ENCODE measurements around the gene DRC3. TPM values are rescaled to one million over a fixed set of nuclear protein-coding genes. Genes with fewer than 3 reads are reported as not detected.
A peak's percentile ranks its signal among the peaks of the same experiment; 100 is the strongest.

The DRC3 gene
- total RNA-seq, 1 experiment from 2014 or later, result 0.69 TPM

DNA sequence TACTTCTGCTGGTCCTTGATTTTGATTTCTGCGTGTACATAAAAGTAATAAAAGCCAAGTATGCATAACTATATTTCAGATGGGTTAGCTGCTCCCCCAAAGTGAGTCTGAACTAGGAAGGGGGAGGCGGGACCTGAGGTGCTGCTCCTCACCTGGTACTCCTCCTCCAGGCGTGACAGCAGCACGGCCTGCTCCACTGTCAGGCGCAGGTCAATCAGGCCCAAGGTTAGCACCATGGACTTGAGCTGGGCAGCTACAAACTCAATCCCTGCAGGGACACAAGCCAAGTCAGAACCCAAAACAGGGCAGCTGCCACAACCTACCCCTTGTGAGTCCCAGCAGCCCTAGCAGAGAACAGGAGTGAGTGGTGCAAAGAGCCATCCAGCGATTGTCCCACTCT lies 48.3 kb downstream of the DRC3 start:
- no peak for DNase-seq (ENCODE audit: low read depth)

DNA sequence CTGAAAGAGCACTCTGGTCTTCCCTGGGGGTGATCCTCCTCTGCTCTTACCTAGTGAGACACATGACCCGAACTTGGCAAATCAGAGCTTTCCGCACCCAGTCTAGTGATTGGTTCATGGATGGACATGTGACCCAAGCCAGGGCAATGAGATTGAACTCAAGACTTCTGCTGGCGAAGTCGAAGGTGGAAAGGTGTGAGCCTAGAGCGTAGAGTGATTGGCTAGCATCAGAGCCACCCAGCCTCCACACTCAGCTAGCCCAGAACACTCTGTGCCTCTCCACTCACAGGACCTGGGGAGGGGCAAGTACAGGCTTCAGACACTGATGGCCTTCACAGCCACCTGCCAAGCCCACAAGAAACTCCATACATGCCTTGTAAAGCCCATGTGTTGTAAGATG lies 48.7 kb downstream of the DRC3 start:
- no peak for DNase-seq (ENCODE audit: low read depth)

DNA sequence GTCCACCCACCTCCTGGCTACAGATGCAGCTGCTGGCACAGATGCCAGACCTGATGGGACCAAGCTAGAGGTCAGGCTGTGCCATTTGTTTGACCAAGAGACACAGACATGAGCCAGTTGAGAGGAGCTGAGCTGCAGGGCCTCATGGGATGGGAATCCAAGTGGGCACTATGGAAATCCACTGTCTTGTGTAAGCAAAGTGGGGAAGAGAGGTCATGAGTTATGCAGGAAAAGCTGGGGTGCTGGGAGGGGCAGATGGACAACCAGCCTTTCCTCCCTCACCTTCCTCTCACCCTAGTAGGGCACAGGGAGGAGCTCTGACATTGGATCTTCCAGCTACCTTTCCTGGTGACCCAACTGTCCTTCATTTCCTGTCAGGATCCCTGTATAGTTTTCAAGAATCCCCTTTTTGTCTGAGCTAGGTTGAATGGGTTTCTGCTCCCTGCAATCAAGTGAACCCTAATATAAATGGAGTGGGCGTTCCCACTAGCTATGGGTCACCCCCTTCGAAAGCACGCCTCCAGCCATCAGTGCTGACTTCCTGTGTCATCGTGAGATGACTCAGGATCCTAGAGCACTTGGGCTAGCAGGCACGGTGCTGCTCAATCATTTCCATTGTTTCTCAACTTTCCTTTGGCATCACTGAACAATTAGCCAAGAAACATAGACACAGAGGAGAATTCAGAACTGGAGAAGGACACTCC lies 52.7 kb downstream of the DRC3 start:
- peak; percentile 92 for DNase-seq (ENCODE audit: low read depth)

DNA sequence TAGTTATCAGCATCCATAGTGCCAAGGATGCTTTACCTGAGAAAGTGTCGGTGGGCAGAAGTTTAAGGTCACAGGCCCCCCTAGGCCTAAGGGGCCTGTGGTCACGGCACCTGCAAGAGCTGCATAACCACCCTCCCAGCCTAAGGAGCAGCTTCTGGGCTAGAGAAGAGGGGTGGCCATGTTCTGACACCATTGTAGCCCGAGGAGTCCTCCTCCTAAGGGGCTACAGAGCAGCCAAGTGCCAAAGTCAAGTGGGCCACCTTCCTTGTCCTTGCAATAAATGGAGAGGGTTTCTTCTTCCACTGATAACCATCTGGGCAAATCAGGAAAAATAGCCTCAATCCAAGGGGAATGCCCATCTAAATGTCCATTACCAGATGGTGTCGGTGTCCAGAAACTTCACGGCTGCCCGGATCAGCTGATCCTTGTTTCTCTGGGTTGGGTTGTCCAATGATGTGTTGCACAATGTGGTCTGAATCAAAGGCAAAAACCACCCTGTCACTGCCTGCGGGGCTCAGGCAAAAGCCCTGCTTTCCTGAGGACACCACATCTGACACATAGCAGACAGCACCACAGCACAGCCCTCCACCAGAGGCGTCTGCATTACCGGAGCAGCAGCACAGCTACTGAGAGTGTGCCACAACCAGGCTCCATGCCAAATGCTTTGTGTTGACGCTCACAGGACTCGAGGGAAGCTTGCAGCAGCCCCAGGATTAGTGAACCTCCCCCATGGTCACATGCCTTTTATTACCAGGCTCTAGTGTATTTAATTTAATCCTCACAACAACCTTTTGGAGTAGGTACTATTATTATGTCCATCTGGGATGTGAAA lies 53.5 kb downstream of the DRC3 start:
- DNase-seq (ENCODE audit: low read depth), result peak; percentile 97

DNA sequence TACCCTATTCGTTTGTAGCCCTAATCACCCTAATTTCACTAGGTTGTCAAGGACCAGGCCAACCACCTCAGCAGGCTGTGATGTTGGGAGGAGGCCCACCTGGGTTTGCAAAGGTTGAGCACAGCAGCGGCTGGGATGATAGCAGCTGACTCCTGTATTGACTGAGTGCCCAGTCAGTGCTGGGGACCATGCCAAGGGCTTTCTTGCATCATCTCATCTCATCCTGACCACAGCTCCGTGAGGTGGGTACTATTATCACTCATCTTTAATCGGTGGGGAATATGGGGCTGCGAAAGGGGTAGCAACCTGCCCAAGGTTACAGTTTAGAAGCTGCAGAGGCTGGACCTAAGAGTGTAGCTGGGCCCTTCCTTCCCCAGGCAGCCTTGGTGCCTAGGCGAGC lies 54.6 kb downstream of the DRC3 start:
- DNase-seq (ENCODE audit: low read depth), result peak; percentile 39

DNA sequence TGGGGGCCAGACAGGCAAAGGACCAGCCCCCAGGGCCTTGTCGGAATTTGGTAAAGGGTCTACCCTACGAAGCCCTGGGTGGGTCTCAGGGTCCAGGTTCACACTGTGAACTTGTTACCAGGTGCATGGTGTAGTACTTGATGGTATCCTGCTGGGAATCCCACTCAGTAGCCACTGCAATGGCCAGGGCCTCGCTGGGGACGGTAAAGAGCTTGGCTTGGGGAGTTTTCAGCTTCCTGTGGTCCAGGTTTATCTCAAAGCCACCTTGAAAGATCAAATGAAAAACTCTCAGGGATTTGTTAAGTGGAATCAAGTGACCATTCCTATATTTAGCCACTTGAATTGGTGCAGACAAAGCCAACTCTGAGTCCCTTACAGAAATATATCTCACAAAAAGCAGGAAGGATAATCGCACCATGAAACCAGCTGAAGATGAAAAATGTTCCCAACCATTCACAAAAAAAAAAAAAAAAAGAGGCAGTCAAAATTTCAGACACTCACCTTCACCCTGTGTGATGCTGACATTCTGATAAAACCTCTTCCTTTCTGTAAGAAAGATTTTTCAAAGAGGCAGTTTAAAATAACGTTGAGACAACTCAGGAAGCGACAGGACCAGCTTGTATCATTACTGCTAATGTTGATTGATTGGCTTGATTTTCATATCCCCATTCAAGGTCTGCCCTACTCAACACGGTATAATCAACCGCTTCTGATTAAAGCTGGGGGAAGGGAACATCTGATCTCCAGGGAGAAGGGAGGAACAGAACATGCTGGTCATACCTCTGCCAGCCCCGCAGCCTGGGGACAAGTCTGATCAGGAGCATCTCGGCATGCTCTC lies 55.7 kb downstream of the DRC3 start:
- no peak for DNase-seq (ENCODE audit: low read depth)

DNA sequence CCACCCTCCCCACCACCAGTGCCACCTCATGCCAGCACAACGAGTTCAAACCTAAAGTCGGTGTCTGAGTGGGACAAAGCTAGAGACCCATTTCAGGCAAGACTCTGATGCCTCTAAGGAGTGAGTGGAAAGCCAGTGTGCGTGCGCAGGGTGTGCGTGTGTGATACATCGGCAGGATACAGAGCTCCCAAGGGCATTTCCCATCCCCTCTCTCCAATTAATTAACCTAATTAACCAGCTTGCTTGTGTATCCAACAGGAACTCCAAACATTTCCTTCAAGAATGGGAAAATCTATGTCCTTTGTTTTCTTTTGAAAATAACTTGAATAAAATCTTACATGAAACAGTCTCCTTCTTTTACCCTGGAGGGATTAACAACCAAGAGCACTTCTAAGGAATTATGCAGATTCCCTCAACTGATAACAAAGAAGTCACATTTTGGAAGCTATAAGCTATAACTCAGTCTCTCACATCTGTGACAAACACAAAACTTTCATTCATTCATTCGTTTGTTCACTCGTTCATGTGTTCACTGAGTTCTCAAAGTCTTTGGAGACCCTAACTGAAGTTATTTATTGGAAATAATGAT lies 56.4 kb downstream of the DRC3 start:
- no peak for DNase-seq (ENCODE audit: low read depth)

DNA sequence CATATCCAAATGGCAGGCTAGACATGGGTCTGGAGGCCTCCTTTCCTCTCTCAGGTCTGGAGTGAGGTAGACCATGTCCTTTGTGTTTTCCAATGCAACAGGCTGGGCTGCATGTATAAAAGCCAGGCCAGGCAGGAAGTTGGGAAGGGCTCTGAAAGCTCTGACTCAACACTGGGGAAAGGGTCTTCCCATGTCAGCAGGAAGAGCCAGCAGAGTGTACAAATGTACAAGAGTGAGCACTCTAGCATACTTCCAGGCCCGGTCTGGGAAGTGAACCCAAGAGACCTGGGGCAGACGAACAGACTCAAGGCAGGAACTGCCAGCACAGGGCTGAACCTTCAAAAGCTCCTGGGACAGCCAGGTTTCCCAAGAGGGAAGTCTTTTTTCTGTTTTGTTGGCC lies 59.3 kb downstream of the DRC3 start:
- peak; percentile 56 for DNase-seq (ENCODE audit: low read depth)

DNA sequence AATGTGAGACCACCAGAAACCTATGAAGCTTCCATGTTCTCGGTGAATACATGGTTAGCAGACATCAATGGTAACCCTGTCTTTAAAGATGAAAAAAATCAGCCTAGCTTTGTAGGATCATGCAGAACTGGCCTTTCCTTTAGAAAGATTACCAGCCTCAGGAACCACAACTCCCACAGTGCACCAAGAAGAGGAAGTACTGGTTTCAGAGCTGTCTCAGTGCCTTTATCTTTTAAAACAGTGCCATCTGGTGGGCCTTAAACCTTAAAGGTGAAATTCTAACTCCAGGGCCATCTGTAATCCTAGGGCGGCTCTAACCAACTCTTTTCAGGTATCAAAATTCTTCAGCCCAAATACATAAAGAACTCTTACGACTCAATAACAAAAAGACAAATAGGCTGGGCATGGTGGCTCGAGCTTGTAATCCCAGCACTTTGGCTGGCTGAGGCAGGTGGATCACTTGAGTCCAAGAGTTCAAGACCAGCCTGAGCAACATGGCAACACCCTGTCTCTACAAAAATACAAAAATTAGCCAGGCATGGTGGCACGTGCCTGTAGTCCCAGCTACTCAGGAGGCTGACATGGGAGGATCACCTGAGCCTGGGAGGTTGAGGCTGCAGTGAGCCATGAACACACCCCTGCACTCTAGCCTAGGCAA lies 60.9 kb downstream of the DRC3 start:
- peak; percentile 85 for DNase-seq (ENCODE audit: low read depth)

DNA sequence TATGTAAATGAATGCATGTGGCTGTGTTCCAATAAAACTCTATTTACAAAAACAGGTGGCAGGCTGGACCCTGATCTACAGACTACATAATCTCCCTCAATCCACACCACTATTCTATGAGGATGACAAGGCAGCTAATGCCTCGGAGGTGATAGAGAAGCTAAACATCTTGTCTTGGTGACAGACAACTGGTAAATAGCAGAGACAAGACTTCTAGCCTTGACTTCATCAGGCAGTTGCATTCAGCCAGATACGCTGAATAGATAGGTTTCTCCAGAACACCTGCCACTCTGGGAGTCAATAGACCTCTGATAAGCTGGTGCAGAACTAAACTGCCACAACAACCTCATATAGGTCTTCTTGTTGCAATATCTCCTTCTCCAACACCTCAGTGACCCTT lies 63.0 kb downstream of the DRC3 start:
- DNase-seq (ENCODE audit: low read depth), result no peak

DNA sequence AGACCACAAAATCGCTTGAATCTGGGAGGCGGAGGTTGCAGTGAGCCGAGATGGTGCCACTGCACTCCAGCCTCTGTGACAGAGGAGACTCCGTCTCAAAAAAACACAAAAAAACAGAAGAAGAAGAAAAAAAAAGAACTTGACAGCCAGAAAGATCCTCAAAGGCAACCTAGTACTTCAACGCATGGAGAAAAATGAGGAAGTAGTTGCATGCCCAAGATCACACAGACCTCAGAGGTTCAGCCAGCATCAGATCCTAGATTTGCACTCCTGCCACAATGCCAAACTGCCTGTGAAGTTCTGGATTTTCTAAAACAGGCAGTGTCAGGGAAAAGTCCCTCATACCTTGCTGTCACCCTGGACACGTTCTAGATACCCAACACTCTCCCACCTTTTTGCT lies 64.8 kb downstream of the DRC3 start:
- no peak for DNase-seq (ENCODE audit: low read depth)

DNA sequence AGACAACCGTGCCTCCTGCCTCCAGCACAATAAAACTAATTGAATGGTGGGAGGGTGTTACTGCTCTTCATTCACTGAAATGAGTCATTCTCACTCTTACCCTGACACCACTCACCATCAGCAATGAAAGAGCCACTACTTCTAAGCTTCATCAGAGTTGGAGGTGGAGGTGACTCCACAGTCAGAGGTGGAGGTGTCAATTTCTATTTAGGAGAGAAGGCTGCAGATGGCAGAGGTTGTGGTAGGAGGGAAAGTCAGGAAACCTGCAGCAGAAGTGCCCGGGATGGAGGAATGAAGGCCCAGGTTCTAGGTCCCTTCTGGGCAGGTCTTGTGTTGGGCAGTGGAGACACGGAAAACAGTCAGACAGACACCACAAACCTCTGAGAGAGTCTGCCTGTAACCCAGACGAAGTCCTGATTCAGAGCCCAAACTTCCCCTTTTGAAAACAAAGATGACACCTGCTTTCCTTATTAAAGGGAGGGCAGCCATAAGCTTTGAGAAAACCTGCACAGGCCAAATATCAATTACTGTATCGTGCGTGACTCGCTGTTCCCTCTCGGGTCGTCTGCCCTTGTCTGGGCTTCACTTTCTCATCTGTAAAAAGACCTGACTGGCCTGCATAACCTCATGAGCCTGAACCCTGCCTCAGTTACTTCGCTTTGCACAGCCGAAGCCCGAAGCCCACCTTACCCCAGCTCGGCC lies 65.6 kb downstream of the DRC3 start:
- DNase-seq (ENCODE audit: low read depth), result peak; percentile 27

DNA sequence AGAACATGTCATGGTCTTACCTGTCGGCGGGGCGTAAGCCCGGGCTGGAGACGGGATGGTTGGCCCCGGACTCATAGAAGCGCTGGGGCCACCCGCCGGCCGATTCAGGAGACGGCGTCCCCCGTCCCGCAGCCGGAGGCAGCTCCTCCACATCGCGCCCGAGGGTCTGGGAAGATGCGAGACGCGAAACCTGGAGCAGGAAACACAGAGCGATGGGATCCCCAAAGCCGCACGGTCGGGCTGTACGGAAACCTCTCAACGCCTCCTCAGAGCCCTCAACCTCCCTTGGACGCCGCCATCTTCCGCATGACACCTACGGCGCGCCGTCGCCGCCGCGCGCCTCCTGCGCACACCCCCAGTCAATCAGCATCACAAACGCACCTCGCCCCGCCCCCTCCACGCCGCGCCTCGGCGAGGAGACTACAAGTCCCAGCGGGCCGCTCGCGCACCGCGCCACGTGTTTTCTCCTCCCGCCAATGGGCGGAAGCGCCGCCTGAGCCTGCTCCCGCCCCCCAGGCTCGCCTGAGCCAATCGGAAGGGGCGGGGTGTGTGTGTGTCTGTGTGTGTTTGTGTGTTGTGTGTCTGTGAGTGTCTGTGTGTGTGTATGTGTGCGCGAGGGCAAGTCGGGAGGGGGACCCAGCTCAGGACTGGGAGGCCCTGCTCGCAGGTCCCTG lies 66.3 kb downstream of the DRC3 start, which contains the start of the genes ATPAF2 and GID4:
Gene ATPAF2 (minus strand): TSS at position 308 of the 674 bp plus-strand sequence. CDS start 155 bp downstream, at position 153.
Gene GID4 (plus strand): TSS at position 548 of the 674 bp plus-strand sequence. CDS start 57 bp downstream, at position 605.
- DNase-seq (ENCODE audit: low read depth), result peak; percentile 98

DNA sequence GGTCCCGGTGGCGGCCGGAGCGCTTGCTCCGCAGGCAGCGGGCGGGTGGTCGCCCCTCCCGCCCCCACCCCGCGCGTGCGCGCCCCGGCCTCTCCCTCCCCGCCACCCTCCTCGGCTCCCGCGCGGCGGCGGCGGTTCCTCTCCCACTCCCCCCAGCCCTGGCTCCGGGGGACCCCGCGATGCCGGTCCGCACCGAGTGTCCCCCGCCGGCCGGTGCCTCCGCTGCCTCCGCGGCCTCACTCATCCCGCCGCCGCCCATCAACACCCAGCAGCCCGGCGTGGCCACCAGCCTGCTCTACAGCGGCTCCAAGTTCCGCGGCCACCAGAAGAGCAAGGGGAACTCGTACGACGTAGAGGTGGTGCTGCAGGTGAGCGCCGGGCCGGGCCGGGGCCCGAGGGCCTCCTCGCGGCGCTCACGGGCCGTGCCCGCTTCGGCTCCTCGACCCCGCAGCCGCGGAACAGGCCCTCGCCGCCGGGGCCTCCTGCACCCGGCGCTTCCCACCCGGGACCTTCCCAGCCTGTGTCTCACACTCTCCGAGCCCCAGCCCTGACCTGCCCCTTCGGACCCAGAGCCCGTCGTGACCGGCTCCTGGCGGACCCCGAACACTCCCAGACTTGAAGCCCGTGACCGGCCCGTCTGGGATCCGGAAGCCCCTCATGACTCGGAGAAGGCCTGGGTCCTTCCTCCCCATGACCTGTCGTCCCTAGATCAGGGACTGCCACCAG lies 67.0 kb downstream of the DRC3 start:
- DNase-seq (ENCODE audit: low read depth), result peak; percentile 43

DNA sequence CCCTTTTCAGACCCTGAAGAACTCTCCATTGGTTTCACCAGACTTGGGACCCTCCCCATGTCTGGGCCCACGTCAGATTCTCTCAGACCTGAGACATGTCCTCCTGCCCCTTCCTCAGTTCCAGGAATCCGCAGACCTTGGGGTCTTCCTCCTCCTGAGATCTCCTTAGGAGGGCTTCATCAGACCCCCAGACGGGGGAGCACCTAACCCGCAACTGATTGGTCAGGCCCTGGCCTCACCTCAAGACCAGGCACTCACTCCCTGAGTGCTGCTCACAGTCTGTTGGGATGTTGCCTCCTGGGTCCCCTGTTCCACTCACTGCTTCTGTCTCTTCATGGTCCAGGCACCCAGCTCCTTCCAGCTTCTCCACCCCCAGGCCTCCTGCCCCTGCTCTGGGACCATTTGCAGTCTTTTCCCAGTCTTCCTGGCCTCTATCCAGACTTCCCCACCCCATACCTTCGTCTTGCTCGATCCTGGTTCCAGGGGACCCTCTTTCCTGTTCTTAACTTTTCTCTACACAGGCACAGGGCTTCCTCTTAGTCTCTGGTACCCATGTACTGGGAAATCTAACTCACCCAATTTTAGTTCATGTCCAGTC lies 67.7 kb downstream of the DRC3 start:
- DNase-seq (ENCODE audit: low read depth), result no peak

DNA sequence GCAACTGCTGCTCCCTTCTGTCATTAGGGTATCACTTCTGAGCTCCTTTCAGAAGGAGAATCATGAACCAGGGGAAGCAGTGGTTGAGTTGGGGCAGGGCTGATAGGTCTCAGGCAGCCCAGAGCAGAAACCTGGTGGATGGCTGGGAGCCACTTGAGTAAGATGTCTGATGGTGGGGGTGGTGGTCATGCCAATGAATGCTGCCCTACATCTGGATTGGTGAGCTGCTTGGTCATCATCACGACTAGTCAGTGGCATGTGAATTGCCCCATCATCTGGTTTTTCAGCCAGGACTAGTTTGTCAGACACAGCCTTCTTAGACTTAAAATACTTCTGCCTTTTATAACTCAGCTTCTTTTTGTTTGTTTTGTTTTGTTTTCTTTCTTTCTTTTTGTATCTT lies 69.1 kb downstream of the DRC3 start:
- DNase-seq (ENCODE audit: low read depth), result peak; percentile 34

DNA sequence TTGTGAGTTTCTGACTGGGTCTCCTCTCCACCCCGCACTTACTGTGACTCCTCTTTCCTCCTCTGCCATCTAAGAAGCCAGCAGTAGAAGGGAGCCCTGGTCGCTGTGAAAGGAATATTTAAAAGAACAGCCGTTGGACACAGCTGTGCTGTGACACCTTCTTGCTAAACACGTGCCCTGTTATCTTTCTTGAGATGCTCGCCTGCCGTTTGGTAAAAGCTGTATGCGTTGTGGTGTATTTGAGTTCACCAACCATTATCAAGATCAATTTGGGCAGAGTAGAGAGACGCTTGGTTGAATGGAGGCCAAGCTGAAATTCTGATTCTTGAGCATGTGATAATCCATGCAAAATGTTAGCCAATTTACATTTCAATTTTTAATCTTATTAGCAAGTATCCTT lies 70.3 kb downstream of the DRC3 start:
- no peak for DNase-seq (ENCODE audit: low read depth)

DNA sequence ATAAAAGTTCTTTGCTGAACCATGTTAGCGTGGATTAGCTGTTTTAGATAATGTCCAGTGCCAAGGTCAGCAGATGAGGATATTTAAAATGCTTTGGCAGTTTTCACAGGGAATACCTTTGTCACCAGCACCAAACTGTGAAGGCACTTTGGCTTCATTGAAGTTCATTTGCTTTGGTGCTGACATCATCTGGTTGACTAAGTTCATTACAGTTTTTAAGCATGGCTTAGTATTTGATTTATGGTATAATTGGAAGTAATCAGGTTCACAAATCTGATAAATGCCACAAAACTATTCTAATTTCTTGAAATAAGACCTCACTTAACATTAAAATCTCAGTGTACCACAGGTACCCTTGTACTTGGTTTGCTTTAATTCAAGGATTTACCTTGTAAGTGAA lies 70.8 kb downstream of the DRC3 start:
- peak; percentile 30 for DNase-seq (ENCODE audit: low read depth)

DNA sequence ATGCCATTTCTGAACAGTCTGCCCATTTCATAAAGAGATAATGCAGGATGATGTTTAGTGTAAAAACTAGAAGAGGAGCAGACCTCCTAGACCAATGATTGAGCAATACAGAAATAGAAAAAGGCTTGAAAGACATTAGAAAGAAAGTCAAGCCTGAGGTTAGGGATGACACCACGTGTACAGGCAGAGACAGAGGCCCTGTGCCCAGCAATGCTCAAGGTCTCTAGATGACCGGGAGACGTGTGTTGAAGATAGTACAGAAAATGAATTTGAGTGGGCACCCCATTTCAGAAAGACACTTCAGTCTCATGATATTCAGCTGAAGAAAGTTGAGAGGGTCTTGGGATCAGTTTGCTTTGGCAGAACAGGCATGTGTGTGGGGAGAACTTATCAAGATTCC lies 71.9 kb downstream of the DRC3 start:
- no peak for DNase-seq (ENCODE audit: low read depth)

All from M059J (cell line).